PC-3 (cell line): ENCODE measurements around the gene RREB1. TPM values are rescaled to one million over a fixed set of nuclear protein-coding genes. Genes with fewer than 3 reads are reported as not detected.
"Not testable (repeated sequence)": the region's sequence is repeated elsewhere in the genome, so short reads cannot be mapped to it uniquely, and the experiment has no call there.

Source experiments
- ATAC-seq: fragments of 200-7000 bp; cut with Tn5 transposase; 2 replicates; pipeline ENCODE4 v1.9.1; 2020; ENCODE audit warnings: mild to moderate bottlenecking, moderate library complexity
- BruUV-seq: library from RNA; stranded (reverse); fragments of 400-500 nt; replicated peaks from 2 replicates; lab custom pipeline; 2021; lab: Mats Ljungman, UMichigan
- CTCF ChIA-PET: fragments of 300-600 bp; sonication (Branson Sonifier 250); formaldehyde crosslinking; loops from one replicate; lab custom pipeline; 2022; ENCODE audit warnings: antibody characterized with exemption; lab: Charles Lee
- POLR2A ChIA-PET: fragments of 300-600 bp; sonication (Branson Sonifier 250); formaldehyde crosslinking; loops from one replicate; lab custom pipeline; 2022; ENCODE audit warnings: antibody characterized with exemption; ENCODE audit not compliant: unreplicated experiment; lab: Charles Lee
- DNase-seq: peaks from one replicate; pipeline ENCODE4 v3.0.0-alpha.2; 2015
- H2AFZ ChIP-seq: fragments of 300-600 bp; sonication (generic); 2 replicates; pipeline ENCODE4 v1.6.0; 2016; ENCODE audit warnings: antibody characterized with exemption, low read length
- H3F3A ChIP-seq: fragments of 300-600 bp; sonication (generic); one replicate; pipeline ENCODE4 v1.6.0; 2017; ENCODE audit warnings: antibody characterized with exemption, low read length, control low read depth, mild to moderate bottlenecking; ENCODE audit not compliant: unreplicated experiment
- H3K27ac ChIP-seq: fragments of 300-600 bp; sonication (generic); 2 replicates; pipeline ENCODE4 v1.5.1; 2016; ENCODE audit warnings: mild to moderate bottlenecking, low read length
- H3K27me3 ChIP-seq: fragments of 300-600 bp; sonication (generic); 2 replicates; pipeline ENCODE4 v1.6.1; 2016; ENCODE audit warnings: low read length, mixed read lengths
- H3K36me3 ChIP-seq: fragments of 300-600 bp; sonication (generic); 2 replicates; pipeline ENCODE4 v1.6.1; 2016; ENCODE audit warnings: low read depth, mixed run types, low read length, mixed read lengths
- H3K4me1 ChIP-seq: fragments of 300-600 bp; sonication (generic); 2 replicates; pipeline ENCODE4 v1.5.1; 2016; ENCODE audit warnings: low read length; ENCODE audit not compliant: insufficient read depth
- H3K4me2 ChIP-seq: fragments of 300-600 bp; sonication (generic); 2 replicates; pipeline ENCODE4 v1.6.0; 2016; ENCODE audit warnings: low read length
- H3K4me3 ChIP-seq: fragments of 300-600 bp; sonication (generic); 2 replicates; pipeline ENCODE4 v1.5.1; 2016; ENCODE audit warnings: mild to moderate bottlenecking, low read length, mixed read lengths
- H3K79me2 ChIP-seq: fragments of 300-600 bp; sonication (generic); 2 replicates; pipeline ENCODE4 v1.6.1; 2017; ENCODE audit warnings: low read length, mixed read lengths
- H3K9ac ChIP-seq: fragments of 300-600 bp; sonication (generic); 2 replicates; pipeline ENCODE4 v1.6.0; 2016; ENCODE audit warnings: mild to moderate bottlenecking, low read length
- H3K9me2 ChIP-seq: fragments of 300-600 bp; sonication (generic); replicated peaks from 2 replicates; pipeline ENCODE4 v1.6.1; 2016; ENCODE audit warnings: mixed run types, low read length, mixed read lengths
- H3K9me3 ChIP-seq: fragments of 300-600 bp; sonication (generic); 2 replicates; pipeline ENCODE4 v1.6.1; 2016; ENCODE audit warnings: low read length, mixed read lengths
- H4K20me1 ChIP-seq: fragments of 300-600 bp; sonication (generic); 2 replicates; pipeline ENCODE4 v1.6.1; 2016; ENCODE audit warnings: low read length, mixed read lengths
- CTCF ChIP-seq: fragments of 300-600 bp; sonication (generic); conservative IDR thresholded peaks from 2 replicates; pipeline ENCODE4 v1.5.1; 2017; ENCODE audit warnings: antibody characterized with exemption, low read depth, mild to moderate bottlenecking, low read length
- EZH2 ChIP-seq: fragments of 300-600 bp; sonication (generic); IDR thresholded peaks from one replicate; pipeline ENCODE4 v1.6.1; 2017; ENCODE audit warnings: antibody characterized with exemption, mild to moderate bottlenecking, low read length; ENCODE audit not compliant: unreplicated experiment
- EZH2phosphoT487 ChIP-seq: fragments of 300-600 bp; sonication (generic); IDR thresholded peaks from 2 replicates; pipeline ENCODE4 v1.6.1; 2018; ENCODE audit warnings: mild to moderate bottlenecking, antibody characterized with exemption, low read length, borderline replicate concordance
- intact Hi-C: fragments of 100-400 bp; cut with micrococcal nuclease; formaldehyde crosslinking; loops from 2 replicates; pipeline ENCODE4 v1.9.0; 2023
- total RNA-seq: library from RNA; depleted of rRNA; stranded (reverse); fragments of >200 nt; gene quantifications from 2 replicates; pipeline ENCODE4 v1.2.3, GENCODE V29; 2014

Gene RREB1
- total RNA-seq, 1 experiment from 2014 or later = 26.0 TPM

- Histone ChIP-seq H3F3A (no peaks in the 10 kb centered on the region), H3K9ac (no peak overlapping the region), H3K4me1 (peaks cover 34% of the 10 kb centered on the region), H2AFZ (no peak overlapping the region), H3K9me2 (no peaks in the 10 kb centered on the region), H3K4me3 (no peak overlapping the region), H3K79me2 (peaks cover 100% of the 10 kb centered on the region), H3K9me3 (no peaks in the 10 kb centered on the region), H3K4me2 (peak overlapping the region; percentile 24; the same call in 1 of the 2 replicates), H3K27me3 (no peaks in the 10 kb centered on the region), H3K27ac (no peak overlapping the region), H3K36me3 (peaks cover 11% of the 10 kb centered on the region; the same call in 1 of the 2 replicates), H4K20me1 (0 out of 2 replicates have a peak, but pooled peaks cover 6% of the 10 kb centered on the region)
- DNase-seq (peak; percentile 70), ATAC-seq (peak; percentile 47)
- TF ChIP-seq EZH2phosphoT487 (no peak), CTCF (no peak), EZH2 (no peak)
- POLR2A ChIA-PET = no interaction called here
- no TSS peak for BruUV-seq
- CTCF ChIA-PET = no interaction called here
- intact Hi-C loops = no loop called here
Observed at GRCh38 chr6:7156643-7157278, 49.0 kb downstream of the RREB1 start.

- H3K27me3 ChIP-seq, intact Hi-C loops, CTCF ChIA-PET, H3K27ac ChIP-seq, H4K20me1 ChIP-seq, POLR2A ChIA-PET, H3K9me2 ChIP-seq, H3K9ac ChIP-seq, H3F3A ChIP-seq, H3K9me3 ChIP-seq, H2AFZ ChIP-seq, DNase-seq, BruUV-seq, ATAC-seq, H3K4me3 ChIP-seq, H3K4me2 ChIP-seq: not testable (repeated sequence)
- Histone ChIP-seq H3K79me2 (peaks cover 100% of the 10 kb centered on the region), H3K4me1 (peaks cover 29% of the 10 kb centered on the region), H3K36me3 (peaks cover 15% of the 10 kb centered on the region; the same call in 1 of the 2 replicates)
Observed at GRCh38 chr6:7157307-7157706, 49.5 kb downstream of the RREB1 start.

GRCh38 chr6:7157752-7158616, 50.2 kb downstream of the RREB1 start:
- H3K79me2 ChIP-seq = peaks cover 100% of the 10 kb centered on the region
- no peak overlapping the region for H3K4me2 ChIP-seq
- no peak overlapping the region for H2AFZ ChIP-seq
- H3K9ac ChIP-seq = no peak overlapping the region
- ATAC-seq = no peak
- H3K4me3 ChIP-seq = no peak overlapping the region
- H4K20me1 ChIP-seq = 0 out of 2 replicates have a peak, but pooled peaks cover 6% of the 10 kb centered on the region
- H3F3A ChIP-seq = no peaks in the 10 kb centered on the region
- H3K4me1 ChIP-seq = peaks cover 22% of the 10 kb centered on the region
- no peaks in the 10 kb centered on the region for H3K27me3 ChIP-seq
- TF ChIP-seq CTCF (no peak), EZH2phosphoT487 (no peak), EZH2 (no peak)
- no peaks in the 10 kb centered on the region for H3K9me2 ChIP-seq
- ChIA-PET CTCF (no interaction called here), POLR2A (no interaction called here)
- H3K9me3 ChIP-seq = no peaks in the 10 kb centered on the region
- peaks cover 17% of the 10 kb centered on the region; the same call in 1 of the 2 replicates for H3K36me3 ChIP-seq
- H3K27ac ChIP-seq = no peak overlapping the region
- BruUV-seq = no TSS peak
- intact Hi-C loops = no loop called here
- no peak for DNase-seq
